ENCODE measurements around the gene GBX1. TPM values are rescaled to one million over a fixed set of nuclear protein-coding genes. Genes with fewer than 3 reads are reported as not detected.

GBX1 gene
- total RNA-seq, 2 experiments from 2014 or later, result not detected

- POLR2A ChIA-PET, result no interaction called here
- CTCF ChIA-PET, result interaction anchor here (0.9 to 1.2 kb wide), 2 partner anchors 10 kb away, joined by 3 to 5 read pairs; no protein-coding TSS in a partner anchor
Measured at GRCh38 chr7:151133266-151133985, 34.1 kb downstream of the GBX1 start.

- ChIA-PET POLR2A (no interaction called here), CTCF (interaction anchor here (1.2 kb wide), 1 partner anchor 9 kb away, joined by 5 read pairs; no protein-coding TSS in a partner anchor)
Measured at GRCh38 chr7:151132461-151133205, 34.9 kb downstream of the GBX1 start.

- POLR2A ChIA-PET, result no interaction called here
Measured at GRCh38 chr7:151131592-151132293, 35.8 kb downstream of the GBX1 start.

GRCh38 chr7:151131224-151131591 is 36.3 kb downstream of the GBX1 start:
- CTCF ChIA-PET, result interaction anchor here (1.1 kb wide), 1 partner anchor 20 kb away, joined by 3 read pairs; no protein-coding TSS in a partner anchor
- POLR2A ChIA-PET, result no interaction called here

More at GRCh38 chr7:151131592-151132293, 35.8 kb downstream of the GBX1 start:
- CTCF ChIA-PET, result interaction anchor here (1.1 to 1.2 kb wide), 2 partner anchors 8 to 21 kb away, joined by 3 to 5 read pairs; no protein-coding TSS in a partner anchor

GRCh38 chr7:151130741-151131157 is 36.7 kb downstream of the GBX1 start:
- POLR2A ChIA-PET, result no interaction called here
- CTCF ChIA-PET, result interaction anchor here (1.1 kb wide), 1 partner anchor 20 kb away, joined by 3 read pairs; no protein-coding TSS in a partner anchor

- ChIA-PET POLR2A (no interaction called here), CTCF (interaction anchor here (1.3 kb wide), 1 partner anchor 19 kb away, joined by 3 read pairs; no protein-coding TSS in a partner anchor)
Measured at GRCh38 chr7:151129960-151130591, 37.4 kb downstream of the GBX1 start.

GRCh38 chr7:151129117-151129959 is 38.2 kb downstream of the GBX1 start:
- POLR2A ChIA-PET, result no interaction called here
- CTCF ChIA-PET, result interaction anchor here (1.2 to 1.3 kb wide), 2 partner anchors 18 to 43 kb away, joined by 3 to 4 read pairs; no protein-coding TSS in a partner anchor

GRCh38 chr7:151128716-151129115 is 38.8 kb downstream of the GBX1 start:
- POLR2A ChIA-PET, result no interaction called here
- CTCF ChIA-PET, result interaction anchor here (1.2 to 1.4 kb wide), 3 partner anchors 9 to 43 kb away, joined by 3 to 4 read pairs (median 3); no protein-coding TSS in a partner anchor

- ChIA-PET CTCF (interaction anchor here (1.2 to 1.4 kb wide), 2 partner anchors 9 to 44 kb away, joined by 3 to 4 read pairs; no protein-coding TSS in a partner anchor), POLR2A (no interaction called here)
Measured at GRCh38 chr7:151128144-151128543, 39.4 kb downstream of the GBX1 start.

- CTCF ChIA-PET, result interaction anchor here (0.7 to 0.9 kb wide), 2 partner anchors 44 to 178 kb away, joined by 3 read pairs; no protein-coding TSS in a partner anchor
- POLR2A ChIA-PET, result no interaction called here
Measured at GRCh38 chr7:151126491-151127137, 40.9 kb downstream of the GBX1 start.

GRCh38 chr7:151125846-151126481 is 41.5 kb downstream of the GBX1 start:
- ChIA-PET POLR2A (no interaction called here), CTCF (interaction anchor here (0.8 to 1.8 kb wide), 3 partner anchors 42 to 185 kb away, joined by 3 to 4 read pairs (median 3); partner anchors contain the start of gene GBX1)

GRCh38 chr7:151125470-151125845 is 42.0 kb downstream of the GBX1 start:
- POLR2A ChIA-PET, result no interaction called here
- CTCF ChIA-PET, result interaction anchor here (0.8 to 1.8 kb wide), 2 partner anchors 42 to 186 kb away, joined by 3 to 4 read pairs; partner anchors contain the start of gene GBX1

- POLR2A ChIA-PET, result no interaction called here
- CTCF ChIA-PET, result interaction anchor here (1.0 to 2.2 kb wide), 17 partner anchors 8 to 179 kb away, joined by 3 to 14 read pairs (median 5); partner anchors contain the start of gene GBX1
Measured at GRCh38 chr7:151124899-151125399, 42.5 kb downstream of the GBX1 start.

GRCh38 chr7:151124481-151124880 is 43.0 kb downstream of the GBX1 start:
- CTCF ChIA-PET, result interaction anchor here (0.6 to 2.2 kb wide), 32 partner anchors 8 to 265 kb away, joined by 3 to 20 read pairs (median 4); partner anchors contain the start of genes ABCF2, CHPF2, GBX1 and NOS3

GRCh38 chr7:151123822-151124464 is 43.6 kb downstream of the GBX1 start:
- POLR2A ChIA-PET, result no interaction called here
- CTCF ChIA-PET, result interaction anchor here (0.6 to 2.2 kb wide), 36 partner anchors 8 to 265 kb away, joined by 3 to 20 read pairs (median 4); partner anchors contain the start of genes ABCF2, CHPF2, GBX1 and NOS3

More at GRCh38 chr7:151124481-151124880, 43.0 kb downstream of the GBX1 start:
- POLR2A ChIA-PET, result no interaction called here

All from activated CD8-positive, alpha-beta memory T cell treated with anti-CD3 and anti-CD28 coated beads for 36 hours (primary cell).